ENCODE results near the gene NKX6-2.

The NKX6-2 gene

DNA sequence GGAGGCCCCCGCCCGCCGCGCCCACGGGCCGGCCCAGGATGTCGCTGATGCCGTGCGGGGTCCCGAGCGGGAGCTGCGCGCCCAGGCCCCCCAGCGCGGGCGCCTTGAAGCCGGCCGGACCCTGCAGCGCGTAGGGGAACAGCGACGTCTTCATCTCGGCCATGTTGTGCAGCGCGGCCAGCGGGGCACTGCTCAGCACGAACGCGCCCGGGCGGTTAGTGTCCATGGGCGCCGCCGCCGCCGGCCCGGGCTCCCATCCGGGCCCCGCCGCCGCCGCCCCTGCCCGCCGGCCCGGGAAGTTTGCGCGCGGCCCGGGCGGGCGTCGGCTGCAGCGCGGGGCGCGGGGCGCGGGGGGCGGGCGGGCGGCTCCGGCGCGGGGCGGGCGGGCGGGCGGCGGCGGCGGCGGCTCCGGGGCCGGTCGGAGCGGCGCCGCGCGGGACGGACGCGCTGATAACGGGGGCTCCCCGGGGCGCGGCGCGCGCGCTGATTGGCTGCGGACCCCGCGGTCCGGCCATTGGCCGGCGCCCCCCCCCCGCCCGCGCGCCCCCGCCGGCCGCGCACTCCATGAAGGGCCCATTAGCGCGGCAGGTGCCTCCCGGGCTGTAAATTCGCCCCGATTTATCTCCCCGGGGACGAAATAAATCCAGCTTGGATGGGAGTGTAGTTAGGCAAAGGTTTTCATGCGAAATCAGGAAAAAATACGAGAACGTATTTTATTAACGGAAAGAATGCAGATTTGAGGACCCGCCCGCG is at the start of gene NKX6-2:
NKX6-2 (minus strand) TSS at position 425 of the 753 bp plus-strand sequence; CDS start at position 226, 199 bp downstream.
- no peak for ATAC-seq (ENCODE audit: insufficient read depth, low read depth)
- H3K4me3 ChIP-seq (ENCODE audit: low read depth in 1 of 2, low read length in 2 of 2): no peak within 1 kb of the TSS
- H3K27ac ChIP-seq (ENCODE audit: low read length): no peak within 1 kb of the TSS
- H3K9me3 ChIP-seq (ENCODE audit: insufficient read depth, low read length, severe bottlenecking): peaks cover 22% of the 10 kb centered on the region
- no peaks in the 10 kb centered on the region for H3K79me2 ChIP-seq (ENCODE audit: insufficient read depth, low read length)
- no peaks in the 10 kb centered on the region for H3K4me1 ChIP-seq (ENCODE audit: insufficient read depth, low read length)
- H3K27me3 ChIP-seq (ENCODE audit: insufficient read depth, low read length, poor library complexity): no peaks in the 10 kb centered on the region
- TF ChIP-seq, protein P1, sequence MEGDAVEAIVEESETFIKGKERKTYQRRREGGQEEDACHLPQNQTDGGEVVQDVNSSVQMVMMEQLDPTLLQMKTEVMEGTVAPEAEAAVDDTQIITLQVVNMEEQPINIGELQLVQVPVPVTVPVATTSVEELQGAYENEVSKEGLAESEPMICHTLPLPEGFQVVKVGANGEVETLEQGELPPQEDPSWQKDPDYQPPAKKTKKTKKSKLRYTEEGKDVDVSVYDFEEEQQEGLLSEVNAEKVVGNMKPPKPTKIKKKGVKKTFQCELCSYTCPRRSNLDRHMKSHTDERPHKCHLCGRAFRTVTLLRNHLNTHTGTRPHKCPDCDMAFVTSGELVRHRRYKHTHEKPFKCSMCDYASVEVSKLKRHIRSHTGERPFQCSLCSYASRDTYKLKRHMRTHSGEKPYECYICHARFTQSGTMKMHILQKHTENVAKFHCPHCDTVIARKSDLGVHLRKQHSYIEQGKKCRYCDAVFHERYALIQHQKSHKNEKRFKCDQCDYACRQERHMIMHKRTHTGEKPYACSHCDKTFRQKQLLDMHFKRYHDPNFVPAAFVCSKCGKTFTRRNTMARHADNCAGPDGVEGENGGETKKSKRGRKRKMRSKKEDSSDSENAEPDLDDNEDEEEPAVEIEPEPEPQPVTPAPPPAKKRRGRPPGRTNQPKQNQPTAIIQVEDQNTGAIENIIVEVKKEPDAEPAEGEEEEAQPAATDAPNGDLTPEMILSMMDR (IDR thresholded peaks at IDR 0.05; ENCODE audit: borderline replicate concordance, extremely low read depth, low read length, poor library complexity, severe bottlenecking): no peak
- no peak for DNase-seq
- H3K9ac ChIP-seq (ENCODE audit: low read depth, low read length): no peak within 1 kb of the TSS
- no peaks in the 10 kb centered on the region for H4K20me1 ChIP-seq (ENCODE audit: insufficient read depth, low read length)
- no peak within 1 kb of the TSS for H2AFZ ChIP-seq (ENCODE audit: low read depth, low read length)
- H3K4me2 ChIP-seq (ENCODE audit: insufficient read depth, low read length): no peak within 1 kb of the TSS
- H3K36me3 ChIP-seq (ENCODE audit: insufficient read depth, low read length): peaks cover 25% of the 10 kb centered on the region

DNA sequence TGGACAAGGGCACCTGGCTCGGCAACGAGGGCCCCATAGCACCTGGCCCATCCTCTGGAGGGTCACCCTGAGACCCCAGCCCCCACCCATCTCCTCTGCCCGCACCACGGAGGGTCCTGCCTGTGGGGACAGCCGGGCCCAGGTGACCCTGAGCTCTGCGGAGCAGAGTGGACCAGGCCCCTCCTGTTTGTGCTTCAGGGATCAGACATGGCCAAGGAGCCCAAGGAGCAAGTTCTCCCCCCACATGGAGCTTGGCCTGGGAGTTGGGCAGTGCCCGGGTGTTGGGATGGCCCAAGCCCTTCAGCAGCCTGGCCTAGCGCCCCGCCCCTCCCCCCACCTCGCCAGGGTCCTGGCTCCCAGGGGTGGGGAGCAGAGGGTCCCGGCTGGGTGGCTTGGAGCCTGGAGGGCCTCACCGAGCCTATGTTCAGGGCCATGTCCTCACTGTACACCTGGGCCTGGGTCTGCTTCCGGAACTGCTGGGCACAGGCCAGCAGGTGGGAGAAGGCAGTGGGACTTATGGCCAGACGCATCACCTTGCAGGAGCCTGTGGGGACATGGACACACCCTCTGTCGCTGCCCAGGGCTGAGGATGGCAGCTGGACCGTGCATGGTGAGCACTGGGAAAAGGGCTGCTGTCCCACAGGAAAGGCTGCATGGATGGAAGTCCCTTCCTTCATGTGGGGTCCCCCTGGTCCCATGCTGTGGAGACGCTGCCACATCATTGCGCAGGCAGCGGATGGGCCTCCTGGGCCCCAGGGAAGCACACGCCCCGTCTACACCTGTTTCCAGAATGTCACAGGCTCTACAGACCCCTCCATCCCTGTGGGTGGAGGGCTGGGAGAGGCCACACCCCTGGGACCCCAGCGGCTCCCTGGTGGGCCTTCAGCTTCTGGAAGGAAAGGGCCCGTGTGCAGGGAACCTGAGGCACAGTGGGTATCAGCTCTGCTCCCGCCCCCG is 49.2 kb upstream of the NKX6-2 start:
- H2AFZ ChIP-seq (ENCODE audit: low read depth, low read length): no peak overlapping the region
- H3K9me3 ChIP-seq (ENCODE audit: insufficient read depth, low read length, severe bottlenecking): no peaks in the 10 kb centered on the region
- H3K36me3 ChIP-seq (ENCODE audit: insufficient read depth, low read length): no peaks in the 10 kb centered on the region
- no peak for TF ChIP-seq EZH2 (IDR thresholded peaks at IDR 0.05; ENCODE audit: borderline replicate concordance, low read depth, low read length, severe bottlenecking)
- TF ChIP-seq, protein P1 (IDR thresholded peaks at IDR 0.05; ENCODE audit: borderline replicate concordance, extremely low read depth, low read length, poor library complexity, severe bottlenecking): no peak
- H3K4me1 ChIP-seq (ENCODE audit: insufficient read depth, low read length): no peaks in the 10 kb centered on the region
- no peak overlapping the region for H3K27ac ChIP-seq (ENCODE audit: low read length)
- DNase-seq: no peak
- ATAC-seq (ENCODE audit: insufficient read depth, low read depth): no peak
- H4K20me1 ChIP-seq (ENCODE audit: insufficient read depth, low read length): peaks cover 6% of the 10 kb centered on the region; the same call in 1 of the 2 replicates
- no peaks in the 10 kb centered on the region for H3K79me2 ChIP-seq (ENCODE audit: insufficient read depth, low read length)
- no peaks in the 10 kb centered on the region for H3K27me3 ChIP-seq (ENCODE audit: insufficient read depth, low read length, poor library complexity)
- H3K4me3 ChIP-seq (ENCODE audit: low read depth in 1 of 2, low read length in 2 of 2): no peak overlapping the region
- H3K4me2 ChIP-seq (ENCODE audit: insufficient read depth, low read length): no peak overlapping the region
- no peak overlapping the region for H3K9ac ChIP-seq (ENCODE audit: low read depth, low read length)

DNA sequence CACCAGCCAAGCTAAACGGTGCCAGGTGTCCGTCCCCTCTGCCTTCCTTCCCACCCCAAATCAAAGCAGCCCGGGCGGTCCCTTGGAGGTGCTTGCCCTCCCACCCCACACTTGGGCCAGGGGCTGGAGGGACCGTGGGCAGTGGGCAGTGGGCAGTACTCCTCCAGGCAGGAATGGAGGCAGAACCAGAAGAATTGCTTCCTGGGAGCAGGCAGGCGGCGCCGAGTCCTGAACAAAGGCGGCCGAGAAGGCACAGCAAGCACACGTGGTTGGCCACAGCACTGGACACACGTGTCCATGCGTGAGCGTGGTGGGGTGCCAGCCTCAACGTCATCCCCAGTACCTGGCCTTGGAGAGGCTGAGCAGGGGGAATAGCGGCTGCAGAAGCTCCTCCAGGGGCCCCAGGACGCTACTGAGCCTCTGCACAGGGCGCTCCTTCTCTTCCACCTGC is 48.4 kb upstream of the NKX6-2 start:
- no peak overlapping the region for H3K9ac ChIP-seq (ENCODE audit: low read depth, low read length)
- H2AFZ ChIP-seq (ENCODE audit: low read depth, low read length): no peak overlapping the region
- no peak for DNase-seq
- H3K27ac ChIP-seq (ENCODE audit: low read length): no peak overlapping the region
- no peak overlapping the region for H3K4me2 ChIP-seq (ENCODE audit: insufficient read depth, low read length)
- no peaks in the 10 kb centered on the region for H3K4me1 ChIP-seq (ENCODE audit: insufficient read depth, low read length)
- H3K9me3 ChIP-seq (ENCODE audit: insufficient read depth, low read length, severe bottlenecking): no peaks in the 10 kb centered on the region
- no peaks in the 10 kb centered on the region for H3K79me2 ChIP-seq (ENCODE audit: insufficient read depth, low read length)
- peaks cover 6% of the 10 kb centered on the region; the same call in 1 of the 2 replicates for H4K20me1 ChIP-seq (ENCODE audit: insufficient read depth, low read length)
- no peaks in the 10 kb centered on the region for H3K27me3 ChIP-seq (ENCODE audit: insufficient read depth, low read length, poor library complexity)
- ATAC-seq (ENCODE audit: insufficient read depth, low read depth): no peak
- no peak overlapping the region for H3K4me3 ChIP-seq (ENCODE audit: low read depth in 1 of 2, low read length in 2 of 2)
- TF ChIP-seq, protein P1 (IDR thresholded peaks at IDR 0.05; ENCODE audit: borderline replicate concordance, extremely low read depth, low read length, poor library complexity, severe bottlenecking): no peak
- TF ChIP-seq EZH2 (IDR thresholded peaks at IDR 0.05; ENCODE audit: borderline replicate concordance, low read depth, low read length, severe bottlenecking): no peak
- H3K36me3 ChIP-seq (ENCODE audit: insufficient read depth, low read length): no peaks in the 10 kb centered on the region
